ENCODE results near the gene CEACAM18.

GRCh38 chr19:51472607-51473006, 5.7 kb upstream of the CEACAM18 start:
- TF ChIP-seq CTCF (IDR thresholded peaks at IDR 0.05) (no peak), POLR2A (IDR thresholded peaks at IDR 0.05; ENCODE audit: low read depth) (no peak), EP300 (IDR thresholded peaks at IDR 0.05) (no peak)
